ENCODE measurements around the gene SCAF1.

The SCAF1 gene

GRCh38 chr19:49680421-49681351 is 38.7 kb downstream of the SCAF1 start:
- peak; percentile 80 for DNase-seq (ENCODE audit: low read depth, low spot score)
- H3K4me3 ChIP-seq (ENCODE audit: low read length): peak overlapping the region; percentile 11; the same call in 1 of the 2 replicates

DNA sequence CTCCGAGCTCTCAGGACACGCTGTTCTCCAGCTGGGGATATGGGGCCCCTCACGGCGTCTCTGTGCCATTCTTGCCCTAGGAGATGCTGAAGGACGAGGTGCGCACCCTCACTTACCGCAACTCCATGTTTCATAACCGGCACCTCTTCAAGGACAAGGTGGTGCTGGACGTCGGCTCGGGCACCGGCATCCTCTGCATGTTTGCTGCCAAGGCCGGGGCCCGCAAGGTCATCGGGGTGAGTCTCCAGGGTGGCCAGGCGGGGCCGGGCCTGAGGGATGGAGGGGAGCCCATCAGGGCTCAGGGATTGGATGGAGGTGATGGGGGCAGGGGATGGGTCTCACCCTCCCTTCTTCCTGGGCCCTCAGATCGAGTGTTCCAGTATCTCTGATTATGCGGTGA is 39.8 kb downstream of the SCAF1 start:
- H3K4me3 ChIP-seq (ENCODE audit: low read length): no peak overlapping the region
- DNase-seq (ENCODE audit: low read depth, low spot score): no peak

DNA sequence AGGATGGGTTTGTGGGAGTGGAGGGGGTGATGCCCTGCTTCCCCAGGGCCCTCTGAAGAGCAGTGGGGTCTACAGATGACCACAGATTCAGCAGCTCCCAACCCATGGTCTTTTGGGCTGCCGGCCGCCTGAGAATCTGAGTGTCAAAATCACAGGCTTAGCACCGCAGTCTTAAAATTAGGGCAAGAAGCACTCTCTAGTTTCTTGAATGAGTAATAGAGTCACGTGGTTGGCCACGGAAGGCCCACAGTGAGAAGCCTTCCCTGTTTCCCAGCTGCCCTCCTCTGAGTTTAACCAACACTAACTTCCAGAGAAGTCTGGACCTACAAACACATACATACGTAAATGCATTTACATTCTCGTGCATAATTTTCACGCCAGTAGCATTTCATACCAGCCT is 40.3 kb downstream of the SCAF1 start:
- H3K4me3 ChIP-seq (ENCODE audit: low read length): no peak overlapping the region
- DNase-seq (ENCODE audit: low read depth, low spot score): no peak

GRCh38 chr19:49683814-49684250 is 41.8 kb downstream of the SCAF1 start:
- no peak overlapping the region for H3K4me3 ChIP-seq (ENCODE audit: low read length)
- no peak for DNase-seq (ENCODE audit: low read depth, low spot score)

DNA sequence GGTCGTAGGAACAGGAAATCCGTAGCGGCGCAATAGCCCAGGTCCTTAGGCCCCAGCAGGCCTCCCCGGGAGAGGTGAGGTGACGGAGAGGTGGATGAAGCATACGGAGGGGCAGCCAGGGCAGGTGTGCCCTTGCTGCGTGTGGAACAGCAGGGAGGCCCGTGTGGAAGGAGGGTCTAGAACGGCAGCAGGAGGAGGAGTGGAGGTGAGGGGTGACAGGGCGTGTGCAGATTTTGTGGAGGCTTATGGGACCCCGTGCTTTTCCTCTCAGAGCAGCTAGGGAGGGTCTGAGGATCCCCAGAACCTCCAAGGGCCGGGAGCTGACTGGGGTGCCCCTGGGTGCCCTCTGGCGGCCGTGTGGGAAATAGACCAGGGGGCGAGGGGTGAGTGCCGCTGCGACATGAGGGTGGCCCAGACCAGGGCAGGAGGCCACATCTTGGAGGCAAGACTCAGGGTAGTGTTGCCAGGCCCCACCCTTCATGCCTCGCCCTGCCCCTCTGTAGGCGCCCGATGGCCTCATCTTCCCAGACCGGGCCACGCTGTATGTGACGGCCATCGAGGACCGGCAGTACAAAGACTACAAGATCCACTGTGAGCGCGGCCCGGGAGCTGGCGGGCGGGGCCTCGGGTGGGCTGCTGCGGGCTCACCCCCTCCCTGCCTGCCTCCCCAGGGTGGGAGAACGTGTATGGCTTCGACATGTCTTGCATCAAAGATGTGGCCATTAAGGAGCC is 42.4 kb downstream of the SCAF1 start:
- DNase-seq (ENCODE audit: low read depth, low spot score): no peak

GRCh38 chr19:49684983-49685553 is 43.1 kb downstream of the SCAF1 start:
- no peak overlapping the region for H3K4me3 ChIP-seq (ENCODE audit: low read length)
- DNase-seq (ENCODE audit: low read depth, low spot score): no peak

More for the DNA sequence above, 42.4 kb downstream of the SCAF1 start:
- H3K4me3 ChIP-seq (ENCODE audit: low read length): no peak overlapping the region

DNA sequence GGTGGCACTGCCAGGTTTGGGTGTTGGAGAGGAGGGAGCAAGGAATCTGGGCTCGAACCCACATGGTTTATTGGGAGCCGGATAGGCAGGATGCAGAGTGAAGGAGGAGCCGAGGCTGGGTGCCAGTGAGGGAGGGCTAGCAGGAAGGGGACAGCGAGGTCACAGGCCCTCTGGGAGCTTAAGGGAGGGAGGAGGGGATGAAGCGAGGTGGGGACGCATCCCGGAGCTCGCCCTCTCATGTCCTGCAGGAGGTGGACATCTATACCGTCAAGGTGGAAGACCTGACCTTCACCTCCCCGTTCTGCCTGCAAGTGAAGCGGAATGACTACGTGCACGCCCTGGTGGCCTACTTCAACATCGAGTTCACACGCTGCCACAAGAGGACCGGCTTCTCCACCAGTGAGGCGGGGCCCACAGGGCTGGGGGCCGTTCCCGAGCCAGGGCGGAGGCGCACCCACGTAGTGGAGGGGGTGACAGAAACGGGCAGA is 43.9 kb downstream of the SCAF1 start:
- no peak overlapping the region for H3K4me3 ChIP-seq (ENCODE audit: low read length)

DNA sequence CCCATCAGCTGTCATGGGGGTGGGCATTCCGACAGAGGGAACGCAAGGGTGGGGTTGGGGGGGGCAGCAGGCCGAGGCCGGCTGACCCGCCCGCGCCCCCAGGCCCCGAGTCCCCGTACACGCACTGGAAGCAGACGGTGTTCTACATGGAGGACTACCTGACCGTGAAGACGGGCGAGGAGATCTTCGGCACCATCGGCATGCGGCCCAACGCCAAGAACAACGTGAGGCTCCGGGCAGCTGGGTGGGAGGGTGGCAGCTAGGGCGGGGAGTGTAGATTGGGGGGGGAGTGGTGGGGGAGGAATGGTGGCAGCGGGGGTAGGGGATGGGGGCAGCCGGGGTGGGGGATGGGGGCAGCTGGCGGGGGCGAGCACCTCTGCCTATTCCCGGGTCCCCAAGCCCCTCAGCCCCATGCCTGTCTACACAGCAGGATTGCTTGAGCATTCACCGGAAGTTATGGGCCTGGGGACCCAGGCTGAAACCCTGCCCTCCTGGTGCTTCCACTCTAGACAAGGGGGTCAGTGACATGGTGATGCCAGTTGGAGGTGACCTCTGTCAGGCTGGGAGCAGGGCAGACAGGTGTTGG is 44.6 kb downstream of the SCAF1 start:
- DNase-seq (ENCODE audit: low read depth, low spot score): no peak
- H3K4me3 ChIP-seq (ENCODE audit: low read length): no peak overlapping the region

More for the DNA sequence above, 43.9 kb downstream of the SCAF1 start:
- no peak for DNase-seq (ENCODE audit: low read depth, low spot score)

DNA sequence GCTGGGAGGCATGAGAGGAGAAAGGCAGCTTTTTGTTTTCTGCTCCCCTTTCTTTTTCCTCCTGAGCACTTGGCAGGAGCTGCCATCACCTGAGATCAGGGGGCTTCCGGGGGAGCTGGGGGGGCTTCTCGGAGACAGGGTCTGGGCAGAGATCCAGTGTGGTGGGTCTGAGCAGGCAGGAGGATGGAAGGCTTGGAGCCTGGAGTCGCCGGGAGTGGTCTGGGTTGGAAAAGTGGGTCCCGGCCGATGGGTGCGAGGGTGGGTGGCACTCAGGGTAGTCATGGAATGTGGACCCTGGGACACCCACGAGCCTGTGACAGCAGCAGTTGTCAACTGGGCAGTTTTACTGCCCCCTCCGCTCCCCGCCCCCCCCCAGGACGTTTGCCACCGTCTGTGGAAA is 45.1 kb downstream of the SCAF1 start:
- H3K4me3 ChIP-seq (ENCODE audit: low read length): no peak overlapping the region
- no peak for DNase-seq (ENCODE audit: low read depth, low spot score)

DNA sequence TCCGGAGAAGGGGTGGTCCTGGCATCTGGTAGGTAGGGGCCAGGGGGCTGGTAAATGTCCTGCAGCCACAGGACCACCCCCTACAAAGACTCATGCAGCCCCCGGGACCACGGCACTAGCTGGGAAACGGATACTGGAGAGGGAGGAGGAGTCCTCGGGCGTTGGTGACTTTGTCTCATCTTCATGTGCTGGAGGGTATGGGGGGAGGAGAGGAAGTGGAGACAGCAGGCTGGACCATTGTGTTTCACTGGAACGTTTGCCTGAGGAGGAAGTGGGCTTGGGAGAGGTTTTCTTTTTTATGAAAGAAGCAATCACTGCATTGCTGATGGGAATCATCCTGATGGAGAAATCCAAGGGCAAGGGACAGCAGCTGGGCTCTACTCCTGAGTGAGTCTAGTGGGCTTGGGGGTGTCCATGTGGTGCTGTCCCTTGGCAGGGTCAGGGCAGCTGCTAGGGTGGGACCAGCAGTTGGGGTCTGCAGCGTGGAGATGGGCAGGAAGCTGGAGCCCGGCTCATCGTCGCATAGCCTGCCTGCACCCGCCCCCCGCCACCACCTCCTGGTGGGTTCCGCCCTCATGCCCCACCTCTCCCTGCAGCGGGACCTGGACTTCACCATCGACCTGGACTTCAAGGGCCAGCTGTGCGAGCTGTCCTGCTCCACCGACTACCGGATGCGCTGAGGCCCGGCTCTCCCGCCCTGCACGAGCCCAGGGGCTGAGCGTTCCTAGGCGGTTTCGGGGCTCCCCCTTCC is 45.7 kb downstream of the SCAF1 start:
- H3K4me3 ChIP-seq (ENCODE audit: low read length): no peak overlapping the region
- no peak for DNase-seq (ENCODE audit: low read depth, low spot score)

DNA sequence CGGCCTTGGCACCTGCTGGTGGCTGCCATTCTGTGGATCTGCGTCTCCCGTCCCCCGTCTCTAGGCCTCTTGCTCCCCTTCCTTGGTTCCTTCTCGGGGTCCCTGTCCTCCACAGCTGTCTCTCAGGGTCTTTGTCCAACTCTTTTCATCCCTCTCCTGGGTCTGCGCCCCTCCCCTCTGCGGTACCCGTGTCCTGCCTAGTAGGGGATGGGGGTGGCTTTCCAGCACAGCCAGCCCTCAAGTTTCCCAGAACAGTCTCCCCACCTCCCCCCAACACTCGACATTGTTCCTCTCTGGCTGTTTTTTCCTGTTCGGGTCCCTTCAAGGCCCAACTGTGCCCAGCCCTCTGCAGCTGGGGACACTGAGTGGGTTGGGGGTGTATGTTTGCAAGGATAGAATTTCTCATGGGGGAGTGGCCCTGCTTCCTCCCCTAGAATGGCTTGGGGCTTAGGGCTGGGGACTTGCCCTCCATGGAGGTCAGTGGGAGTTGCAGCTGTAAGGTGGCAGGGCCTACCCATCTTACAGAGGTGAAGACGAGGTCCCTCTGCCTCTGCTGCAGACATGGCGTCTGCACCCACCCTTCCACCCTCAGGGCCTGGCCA is 46.6 kb downstream of the SCAF1 start:
- no peak overlapping the region for H3K4me3 ChIP-seq (ENCODE audit: low read length)

DNA sequence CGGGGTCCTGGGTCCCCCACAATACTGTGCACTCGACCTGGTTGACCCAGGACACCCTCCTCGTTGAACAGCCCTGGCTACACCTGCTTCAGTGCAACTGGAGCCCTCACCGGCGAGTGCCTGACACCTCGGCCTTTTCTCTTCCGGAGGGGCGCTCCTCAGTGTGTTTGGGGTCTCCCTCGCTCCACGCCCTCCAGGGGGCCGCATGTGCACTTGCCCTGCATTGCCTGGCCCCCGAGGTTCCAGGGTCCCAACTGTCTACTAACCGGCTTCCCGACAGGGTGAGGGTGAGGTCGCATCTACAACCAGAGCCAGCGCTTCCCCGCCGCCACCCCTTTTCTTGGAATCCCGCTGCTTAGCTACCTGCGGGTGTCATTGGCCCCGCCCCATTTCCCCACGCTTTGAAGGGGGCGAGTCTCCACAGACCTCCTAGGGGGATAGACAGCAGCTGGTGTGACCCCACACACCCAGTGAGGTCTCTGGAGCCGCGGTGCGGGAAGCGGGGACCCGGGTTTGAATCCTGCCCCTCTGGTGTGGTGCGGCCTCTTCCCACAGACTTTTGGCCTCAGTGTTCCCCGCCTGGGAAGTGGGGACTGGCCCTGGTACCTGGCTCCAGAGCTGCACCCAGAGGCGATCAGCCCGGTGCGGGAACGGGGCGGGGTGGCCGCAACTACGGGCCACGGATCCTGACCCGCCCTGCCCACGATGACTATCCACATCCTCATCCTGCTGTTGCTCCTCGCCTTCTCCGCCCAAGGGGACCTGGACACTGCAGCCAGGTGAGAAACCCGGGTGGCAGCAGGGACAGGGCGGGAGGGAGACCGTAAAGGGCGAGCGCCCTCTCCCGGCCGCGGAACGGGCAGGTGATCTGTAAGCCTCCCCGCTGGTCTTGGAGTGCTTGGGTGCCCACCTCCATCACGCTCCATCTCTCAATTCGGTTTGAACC is 47.4 kb downstream of the SCAF1 start, which contains the start of gene ADM5:
TSS of gene ADM5 (plus strand) at position 462 of the 946 bp plus-strand sequence. CDS start at position 706, 244 bp downstream.
- no peak within 1 kb of the TSS for H3K4me3 ChIP-seq (ENCODE audit: low read length)
- DNase-seq (ENCODE audit: low read depth, low spot score): no peak

More for the DNA sequence above, 46.6 kb downstream of the SCAF1 start:
- DNase-seq (ENCODE audit: low read depth, low spot score): no peak

DNA sequence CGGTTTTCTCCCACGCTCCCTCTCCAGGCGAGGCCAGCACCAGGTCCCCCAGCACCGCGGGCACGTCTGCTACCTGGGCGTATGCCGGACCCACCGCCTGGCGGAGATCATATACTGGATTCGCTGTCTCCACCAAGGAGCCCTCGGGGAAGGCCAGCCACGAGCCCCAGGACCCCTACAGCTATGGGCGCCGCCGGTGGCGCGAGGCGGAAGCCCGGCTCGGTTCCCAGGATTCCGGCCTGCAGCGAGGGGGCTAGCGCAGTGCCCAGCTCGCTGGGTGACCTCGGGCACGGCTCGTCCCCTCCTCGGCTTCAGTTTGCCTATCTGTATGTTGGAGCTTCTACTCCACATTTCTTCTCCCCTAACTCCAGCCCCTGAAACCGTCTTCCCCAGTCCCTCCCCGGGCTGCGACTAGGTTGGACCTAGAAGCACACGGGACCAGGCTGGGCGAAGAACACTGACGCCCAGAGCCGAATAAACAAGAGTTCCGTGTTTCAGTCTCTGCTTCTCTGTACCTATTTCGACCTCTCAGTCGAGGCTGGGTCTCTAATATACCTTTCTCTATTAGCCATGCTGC is 48.2 kb downstream of the SCAF1 start:
- H3K4me3 ChIP-seq (ENCODE audit: low read length): no peak overlapping the region
- DNase-seq (ENCODE audit: low read depth, low spot score): no peak

DNA sequence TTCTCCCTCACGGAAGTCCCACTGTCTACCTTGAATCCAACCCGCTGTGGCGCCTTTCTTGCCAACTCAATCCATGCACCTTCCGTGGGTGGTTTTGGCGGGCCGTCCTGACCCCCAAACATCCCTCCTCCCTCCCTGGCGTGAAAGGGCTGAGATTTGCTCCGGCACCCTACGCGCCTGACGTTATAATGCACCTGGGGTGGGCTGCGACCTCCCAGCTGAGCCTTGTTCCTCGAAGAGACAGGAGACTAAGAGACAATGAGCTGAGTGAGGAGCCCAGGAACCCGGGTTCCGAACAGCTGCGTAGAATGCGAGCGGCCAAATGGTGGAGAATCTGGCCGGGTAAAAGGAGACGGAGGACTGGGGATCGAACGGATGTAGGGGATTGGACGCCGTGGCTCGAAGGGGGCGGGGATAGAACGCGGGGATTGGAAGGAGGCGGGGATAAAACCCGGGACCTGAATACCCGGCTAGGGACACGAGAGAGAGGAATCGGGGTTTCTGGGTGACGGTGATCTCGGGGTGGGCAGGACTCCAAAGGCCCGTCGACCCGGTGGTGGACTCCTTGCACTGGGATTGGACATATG is 48.7 kb downstream of the SCAF1 start, which contains the start of gene CPT1C:
TSS of gene CPT1C (plus strand) at position 461 of the 587 bp plus-strand sequence. CDS start 1,137 bp downstream, outside the sequence.
- H3K4me3 ChIP-seq (ENCODE audit: low read length): no peak within 1 kb of the TSS
- DNase-seq (ENCODE audit: low read depth, low spot score): no peak

DNA sequence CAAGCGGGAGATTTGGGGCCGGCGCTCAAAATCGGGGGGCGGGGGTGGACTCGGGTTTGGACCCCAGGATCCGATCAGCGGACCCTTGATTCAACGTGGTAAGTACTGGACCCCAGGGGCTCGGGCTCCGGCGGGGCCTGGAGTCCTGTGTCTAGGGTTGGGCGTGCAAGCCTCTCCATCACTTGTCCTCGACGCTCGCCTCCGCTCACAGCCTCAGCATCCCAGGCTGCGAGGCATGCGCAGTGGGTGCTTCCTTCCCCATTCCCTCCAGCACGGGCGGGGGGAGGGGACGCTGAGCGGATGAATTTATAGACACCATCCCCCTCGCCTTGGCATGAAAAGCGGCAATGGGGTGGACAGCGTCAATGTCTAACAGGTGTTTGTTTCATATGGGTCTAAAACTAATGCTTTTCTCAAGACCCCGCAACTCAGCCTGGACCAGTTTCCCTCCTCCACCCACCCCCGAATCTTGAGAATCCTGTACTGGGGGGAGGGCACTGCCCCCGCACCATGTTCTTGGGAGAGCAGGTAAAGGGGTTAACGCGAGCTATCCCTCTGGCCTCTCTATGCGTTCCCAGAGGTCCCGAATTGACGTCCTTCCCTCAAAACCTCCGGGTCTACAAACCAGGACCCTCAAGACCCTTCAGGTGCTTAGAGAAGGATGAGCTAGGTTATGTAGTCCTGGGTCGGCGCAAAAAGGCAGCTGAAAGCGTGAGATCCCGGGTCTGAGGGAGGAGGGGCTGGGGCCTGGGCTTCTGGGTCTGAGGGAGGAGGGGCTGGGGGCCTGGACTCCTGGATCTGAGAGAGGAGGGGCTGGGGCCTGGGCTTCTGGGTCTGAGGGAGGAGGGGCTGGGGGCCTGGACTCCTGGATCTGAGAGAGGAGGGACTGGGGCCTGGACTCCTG is 49.5 kb downstream of the SCAF1 start:
- DNase-seq (ENCODE audit: low read depth, low spot score): no peak
- H3K4me3 ChIP-seq (ENCODE audit: low read length): no peak overlapping the region
